ENCODE data around the gene C20orf141. TPM values are rescaled to one million over a fixed set of nuclear protein-coding genes. Genes with fewer than 3 reads are reported as not detected.
"Not testable (repeated sequence)": the region's sequence is repeated elsewhere in the genome, so short reads cannot be mapped to it uniquely, and the experiment has no call there.

The C20orf141 gene
- total and polyA plus RNA-seq, 7 experiments from 2014 or later, result not detected

- Mint-ChIP-seq H3K27me3 (peaks cover 53 to 70% (median 61%) of the 10 kb centered on the region in 5 donors), H3K4me3 (no peak overlapping the region), H3K9me3 (peaks cover 0 to 4% (median 0%) of the 10 kb centered on the region in 11 donors), H3K36me3 (peaks cover 0 to 5% (median 2%) of the 10 kb centered on the region in 5 donors), H3K27ac (no peak overlapping the region), H3K4me1 (peaks cover 12 to 16% (median 14%) of the 10 kb centered on the region in 7 donors)
- H3K4me1 ChIP-seq (ENCODE audit: control insufficient read depth in 2 of 2, insufficient read depth in 2 of 2, low read length in 2 of 2), result peaks cover 0 to 7% of the 10 kb centered on the region in 2 donors
- H3K27ac ChIP-seq (ENCODE audit: low read depth, low read length), result no peak overlapping the region
- no peaks in the 10 kb centered on the region for H3K9me3 ChIP-seq (ENCODE audit: control insufficient read depth in 2 of 3, low read length in 3 of 3)
- ATAC-seq (no peak), DNase-seq (no peak)
- intact Hi-C loops (cut with micrococcal nuclease), result no loop called here
- ChIA-PET CTCF (no interaction called here), POLR2A (no interaction called here)
- peaks cover 0 to 6% of the 10 kb centered on the region in 2 donors for H3K27me3 ChIP-seq (ENCODE audit: control insufficient read depth in 2 of 2, insufficient read depth in 2 of 2, low read length in 2 of 2)
- no peak overlapping the region for H3K4me3 ChIP-seq (ENCODE audit: low read length)
- no peaks in the 10 kb centered on the region for H3K36me3 ChIP-seq (ENCODE audit: control insufficient read depth in 2 of 3, insufficient read depth in 3 of 3, low read length in 3 of 3)
Measured at GRCh38 chr20:2804852-2805688, 9.7 kb upstream of the C20orf141 start.

GRCh38 chr20:2805689-2806350, 9.0 kb upstream of the C20orf141 start:
- peaks cover 0 to 4% (median 1%) of the 10 kb centered on the region in 5 donors for H3K36me3 Mint-ChIP-seq
- peaks cover 0 to 4% (median 0%) of the 10 kb centered on the region in 11 donors for H3K9me3 Mint-ChIP-seq
- Histone ChIP-seq H3K4me1 (ENCODE audit: control insufficient read depth in 2 of 2, insufficient read depth in 2 of 2, low read length in 2 of 2) (peaks cover 0 to 5% of the 10 kb centered on the region in 2 donors), H3K36me3 (ENCODE audit: control insufficient read depth in 2 of 3, insufficient read depth in 3 of 3, low read length in 3 of 3) (no peaks in the 10 kb centered on the region), H3K9me3 (ENCODE audit: control insufficient read depth in 2 of 3, low read length in 3 of 3) (no peaks in the 10 kb centered on the region), H3K27ac (ENCODE audit: low read depth, low read length) (no peak overlapping the region), H3K4me3 (ENCODE audit: low read length) (no peak overlapping the region), H3K27me3 (ENCODE audit: control insufficient read depth in 2 of 2, insufficient read depth in 2 of 2, low read length in 2 of 2) (peaks cover 0 to 6% of the 10 kb centered on the region in 2 donors)
- no peak overlapping the region for H3K27ac Mint-ChIP-seq
- POLR2A ChIA-PET, result no interaction called here
- DNase-seq (no peak), ATAC-seq (no peak)
- no peak overlapping the region for H3K4me3 Mint-ChIP-seq
- CTCF ChIA-PET, result no interaction called here
- H3K4me1 Mint-ChIP-seq, result peaks cover 8 to 11% (median 10%) of the 10 kb centered on the region in 7 donors
- intact Hi-C loops (cut with micrococcal nuclease), result no loop called here
- peaks cover 51 to 72% (median 57%) of the 10 kb centered on the region in 5 donors for H3K27me3 Mint-ChIP-seq

- Mint-ChIP-seq H3K4me1 (peaks cover 3 to 7% (median 5%) of the 10 kb centered on the region in 7 donors), H3K27ac (no peak overlapping the region), H3K36me3 (peaks cover 0 to 4% (median 1%) of the 10 kb centered on the region in 5 donors), H3K27me3 (peaks cover 51 to 72% (median 57%) of the 10 kb centered on the region in 5 donors), H3K4me3 (no peak overlapping the region), H3K9me3 (peaks cover 0 to 5% (median 0%) of the 10 kb centered on the region in 11 donors)
- peaks cover 0 to 6% of the 10 kb centered on the region in 2 donors for H3K27me3 ChIP-seq (ENCODE audit: control insufficient read depth in 2 of 2, insufficient read depth in 2 of 2, low read length in 2 of 2)
- ATAC-seq (no peak), DNase-seq (no peak)
- H3K36me3 ChIP-seq (ENCODE audit: control insufficient read depth in 2 of 3, insufficient read depth in 3 of 3, low read length in 3 of 3), result no peaks in the 10 kb centered on the region
- H3K27ac ChIP-seq (ENCODE audit: low read depth, low read length), result no peak overlapping the region
- ChIA-PET CTCF (no interaction called here), POLR2A (no interaction called here)
- intact Hi-C loops (cut with micrococcal nuclease), result no loop called here
- no peaks in the 10 kb centered on the region for H3K4me1 ChIP-seq (ENCODE audit: control insufficient read depth in 2 of 2, insufficient read depth in 2 of 2, low read length in 2 of 2)
- H3K4me3 ChIP-seq (ENCODE audit: low read length), result no peak overlapping the region
- no peaks in the 10 kb centered on the region for H3K9me3 ChIP-seq (ENCODE audit: control insufficient read depth in 2 of 3, low read length in 3 of 3)
Measured at GRCh38 chr20:2806351-2806701, 8.5 kb upstream of the C20orf141 start.

- Histone ChIP-seq H3K4me3 (ENCODE audit: low read length) (no peak overlapping the region), H3K4me1 (ENCODE audit: control insufficient read depth in 2 of 2, insufficient read depth in 2 of 2, low read length in 2 of 2) (no peaks in the 10 kb centered on the region), H3K36me3 (ENCODE audit: control insufficient read depth in 2 of 3, insufficient read depth in 3 of 3, low read length in 3 of 3) (no peaks in the 10 kb centered on the region), H3K9me3 (ENCODE audit: control insufficient read depth in 2 of 3, low read length in 3 of 3) (peaks cover 0 to under 1% (median 0%) of the 10 kb centered on the region in 3 experiments), H3K27ac (ENCODE audit: low read depth, low read length) (no peak overlapping the region), H3K27me3 (ENCODE audit: control insufficient read depth in 2 of 2, insufficient read depth in 2 of 2, low read length in 2 of 2) (peaks cover 0 to 6% of the 10 kb centered on the region in 2 donors)
- ChIA-PET POLR2A (no interaction called here), CTCF (no interaction called here)
- no peak for DNase-seq
- Mint-ChIP-seq H3K36me3 (peaks cover 0 to 4% (median 1%) of the 10 kb centered on the region in 5 donors), H3K4me1 (peaks cover 0 to 5% (median 0%) of the 10 kb centered on the region in 7 donors), H3K27ac (no peak overlapping the region), H3K27me3 (peaks cover 53 to 72% (median 59%) of the 10 kb centered on the region in 5 donors), H3K4me3 (no peak overlapping the region), H3K9me3 (peaks cover 1 to 7% (median 4%) of the 10 kb centered on the region in 11 donors)
- intact Hi-C loops (cut with micrococcal nuclease), result no loop called here
- no peak for ATAC-seq
Measured at GRCh38 chr20:2807019-2807418, 7.8 kb upstream of the C20orf141 start.

GRCh38 chr20:2807929-2808328, 6.9 kb upstream of the C20orf141 start:
- H3K36me3 ChIP-seq (ENCODE audit: control insufficient read depth in 2 of 3, insufficient read depth in 3 of 3, low read length in 3 of 3); ATAC-seq; H3K4me1 Mint-ChIP-seq; H3K27me3 ChIP-seq (ENCODE audit: control insufficient read depth in 2 of 2, insufficient read depth in 2 of 2, low read length in 2 of 2); H3K4me3 Mint-ChIP-seq; H3K36me3 Mint-ChIP-seq; H3K9me3 ChIP-seq (ENCODE audit: control insufficient read depth in 2 of 3, low read length in 3 of 3); DNase-seq; CTCF ChIA-PET; H3K27ac Mint-ChIP-seq; H3K4me1 ChIP-seq (ENCODE audit: control insufficient read depth in 2 of 2, insufficient read depth in 2 of 2, low read length in 2 of 2); intact Hi-C loops (cut with micrococcal nuclease); H3K4me3 ChIP-seq (ENCODE audit: low read length); H3K27ac ChIP-seq (ENCODE audit: low read depth, low read length): not testable (repeated sequence)
- POLR2A ChIA-PET, result interaction anchor here (0.8 kb wide), 1 partner anchor 95 kb away, joined by 3 read pairs; no protein-coding TSS in a partner anchor
- Mint-ChIP-seq H3K9me3 (peaks cover 4 to 14% (median 11%) of the 10 kb centered on the region in 11 donors), H3K27me3 (peaks cover 53 to 73% (median 57%) of the 10 kb centered on the region in 5 donors)

- Mint-ChIP-seq H3K9me3 (peaks cover 4 to 18% (median 14%) of the 10 kb centered on the region in 11 donors), H3K27me3 (peaks cover 42 to 74% (median 52%) of the 10 kb centered on the region in 5 donors)
Measured at GRCh38 chr20:2809690-2810089, 5.1 kb upstream of the C20orf141 start.

More at GRCh38 chr20:2809690-2810089, 5.1 kb upstream of the C20orf141 start:
- Histone ChIP-seq H3K4me3 (ENCODE audit: low read length) (no peak overlapping the region), H3K36me3 (ENCODE audit: control insufficient read depth in 2 of 3, insufficient read depth in 3 of 3, low read length in 3 of 3) (no peaks in the 10 kb centered on the region), H3K4me1 (ENCODE audit: control insufficient read depth in 2 of 2, insufficient read depth in 2 of 2, low read length in 2 of 2) (no peaks in the 10 kb centered on the region), H3K9me3 (ENCODE audit: control insufficient read depth in 2 of 3, low read length in 3 of 3) (peaks cover 0 to 3% (median 0%) of the 10 kb centered on the region in 3 experiments), H3K27me3 (ENCODE audit: control insufficient read depth in 2 of 2, insufficient read depth in 2 of 2, low read length in 2 of 2) (no peaks in the 10 kb centered on the region), H3K27ac (ENCODE audit: low read depth, low read length) (no peak overlapping the region)
- Mint-ChIP-seq H3K4me1 (peaks cover 0 to 5% (median 0%) of the 10 kb centered on the region in 7 donors), H3K4me3 (no peak overlapping the region), H3K36me3 (peaks cover 0 to 12% (median 7%) of the 10 kb centered on the region in 5 donors), H3K27ac (no peak overlapping the region)
- no peak for DNase-seq
- POLR2A ChIA-PET, result no interaction called here
- no peak for ATAC-seq
- intact Hi-C loops (cut with micrococcal nuclease), result no loop called here
- CTCF ChIA-PET, result no interaction called here
